ENCODE data around the gene ITIH4.

DNA sequence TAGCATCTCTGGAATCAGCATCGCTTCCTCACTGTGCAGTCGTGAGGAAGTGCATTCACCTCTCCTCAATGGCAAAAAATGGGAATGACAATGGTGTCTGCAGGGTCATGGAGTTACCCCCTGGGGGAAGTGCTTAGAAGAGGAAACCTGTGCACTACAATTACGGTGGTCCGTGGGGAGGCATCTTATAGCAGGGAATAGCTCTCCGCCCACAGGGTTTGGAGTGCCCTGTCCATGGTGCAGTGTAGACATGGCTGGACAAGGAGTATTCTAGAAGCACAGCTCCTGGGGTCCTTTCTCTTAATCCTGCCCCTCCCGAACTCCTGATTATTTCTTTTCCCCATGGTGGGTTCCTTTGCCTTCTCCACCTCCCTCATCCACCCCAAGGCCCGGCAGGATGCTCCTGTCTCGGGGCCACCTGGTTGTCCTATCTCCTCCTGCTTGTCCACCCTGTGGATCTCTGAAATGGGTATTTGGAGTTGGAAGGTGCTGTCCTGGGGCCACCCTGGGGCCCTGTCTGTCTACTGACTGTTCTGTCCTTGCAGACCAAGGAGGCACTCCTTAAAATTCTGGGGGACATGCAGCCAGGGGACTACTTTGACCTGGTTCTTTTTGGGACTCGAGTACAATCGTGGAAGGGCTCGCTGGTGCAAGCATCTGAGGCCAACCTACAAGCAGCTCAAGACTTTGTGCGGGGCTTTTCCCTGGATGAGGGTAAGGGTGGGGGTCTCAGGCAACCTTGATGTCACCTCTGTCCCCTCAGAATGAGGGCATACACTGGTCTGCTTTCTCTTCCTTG, 47.9 kb downstream of the ITIH4 start:
- TF ChIP-seq, protein P1, sequence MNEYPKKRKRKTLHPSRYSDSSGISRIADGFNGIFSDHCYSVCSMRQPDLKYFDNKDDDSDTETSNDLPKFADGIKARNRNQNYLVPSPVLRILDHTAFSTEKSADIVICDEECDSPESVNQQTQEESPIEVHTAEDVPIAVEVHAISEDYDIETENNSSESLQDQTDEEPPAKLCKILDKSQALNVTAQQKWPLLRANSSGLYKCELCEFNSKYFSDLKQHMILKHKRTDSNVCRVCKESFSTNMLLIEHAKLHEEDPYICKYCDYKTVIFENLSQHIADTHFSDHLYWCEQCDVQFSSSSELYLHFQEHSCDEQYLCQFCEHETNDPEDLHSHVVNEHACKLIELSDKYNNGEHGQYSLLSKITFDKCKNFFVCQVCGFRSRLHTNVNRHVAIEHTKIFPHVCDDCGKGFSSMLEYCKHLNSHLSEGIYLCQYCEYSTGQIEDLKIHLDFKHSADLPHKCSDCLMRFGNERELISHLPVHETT (CRISPR knock-in tag; conservative IDR thresholded peaks at IDR 0.05 in 1 of 2, IDR thresholded peaks at IDR 0.05 in 1 of 2), result no peak
- TF ChIP-seq, protein P2, sequence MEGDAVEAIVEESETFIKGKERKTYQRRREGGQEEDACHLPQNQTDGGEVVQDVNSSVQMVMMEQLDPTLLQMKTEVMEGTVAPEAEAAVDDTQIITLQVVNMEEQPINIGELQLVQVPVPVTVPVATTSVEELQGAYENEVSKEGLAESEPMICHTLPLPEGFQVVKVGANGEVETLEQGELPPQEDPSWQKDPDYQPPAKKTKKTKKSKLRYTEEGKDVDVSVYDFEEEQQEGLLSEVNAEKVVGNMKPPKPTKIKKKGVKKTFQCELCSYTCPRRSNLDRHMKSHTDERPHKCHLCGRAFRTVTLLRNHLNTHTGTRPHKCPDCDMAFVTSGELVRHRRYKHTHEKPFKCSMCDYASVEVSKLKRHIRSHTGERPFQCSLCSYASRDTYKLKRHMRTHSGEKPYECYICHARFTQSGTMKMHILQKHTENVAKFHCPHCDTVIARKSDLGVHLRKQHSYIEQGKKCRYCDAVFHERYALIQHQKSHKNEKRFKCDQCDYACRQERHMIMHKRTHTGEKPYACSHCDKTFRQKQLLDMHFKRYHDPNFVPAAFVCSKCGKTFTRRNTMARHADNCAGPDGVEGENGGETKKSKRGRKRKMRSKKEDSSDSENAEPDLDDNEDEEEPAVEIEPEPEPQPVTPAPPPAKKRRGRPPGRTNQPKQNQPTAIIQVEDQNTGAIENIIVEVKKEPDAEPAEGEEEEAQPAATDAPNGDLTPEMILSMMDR (IDR thresholded peaks at IDR 0.05 in 2 of 3, conservative IDR thresholded peaks at IDR 0.05 in 1 of 3; ENCODE audit: insufficient read depth in 2 of 3, low read depth in 1 of 3, low read length in 3 of 3), result no peak
- TF ChIP-seq RAD21 (CRISPR knock-in tag; conservative IDR thresholded peaks at IDR 0.05 in 1 of 2, IDR thresholded peaks at IDR 0.05 in 1 of 2) (no peak), NELFE (IDR thresholded peaks at IDR 0.05; ENCODE audit: insufficient read depth, insufficient read length) (no peak), POLR2AphosphoS5 (IDR thresholded peaks at IDR 0.05; ENCODE audit: control insufficient read depth, insufficient read depth, low read depth, low read length) (no peak), SMAD1 (IDR thresholded peaks at IDR 0.05; ENCODE audit: low read depth, low read length, partially characterized antibody) (no peak), RBM17 (IDR thresholded peaks at IDR 0.05; ENCODE audit: borderline replicate concordance, low read depth, low read length) (no peak)
- TF ChIP-seq, protein P3, sequence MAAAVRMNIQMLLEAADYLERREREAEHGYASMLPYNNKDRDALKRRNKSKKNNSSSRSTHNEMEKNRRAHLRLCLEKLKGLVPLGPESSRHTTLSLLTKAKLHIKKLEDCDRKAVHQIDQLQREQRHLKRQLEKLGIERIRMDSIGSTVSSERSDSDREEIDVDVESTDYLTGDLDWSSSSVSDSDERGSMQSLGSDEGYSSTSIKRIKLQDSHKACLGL (CRISPR knock-in tag; IDR thresholded peaks at IDR 0.05; ENCODE audit: borderline replicate concordance, poor library complexity, severe bottlenecking), result no peak
- TF ChIP-seq, protein P4, sequence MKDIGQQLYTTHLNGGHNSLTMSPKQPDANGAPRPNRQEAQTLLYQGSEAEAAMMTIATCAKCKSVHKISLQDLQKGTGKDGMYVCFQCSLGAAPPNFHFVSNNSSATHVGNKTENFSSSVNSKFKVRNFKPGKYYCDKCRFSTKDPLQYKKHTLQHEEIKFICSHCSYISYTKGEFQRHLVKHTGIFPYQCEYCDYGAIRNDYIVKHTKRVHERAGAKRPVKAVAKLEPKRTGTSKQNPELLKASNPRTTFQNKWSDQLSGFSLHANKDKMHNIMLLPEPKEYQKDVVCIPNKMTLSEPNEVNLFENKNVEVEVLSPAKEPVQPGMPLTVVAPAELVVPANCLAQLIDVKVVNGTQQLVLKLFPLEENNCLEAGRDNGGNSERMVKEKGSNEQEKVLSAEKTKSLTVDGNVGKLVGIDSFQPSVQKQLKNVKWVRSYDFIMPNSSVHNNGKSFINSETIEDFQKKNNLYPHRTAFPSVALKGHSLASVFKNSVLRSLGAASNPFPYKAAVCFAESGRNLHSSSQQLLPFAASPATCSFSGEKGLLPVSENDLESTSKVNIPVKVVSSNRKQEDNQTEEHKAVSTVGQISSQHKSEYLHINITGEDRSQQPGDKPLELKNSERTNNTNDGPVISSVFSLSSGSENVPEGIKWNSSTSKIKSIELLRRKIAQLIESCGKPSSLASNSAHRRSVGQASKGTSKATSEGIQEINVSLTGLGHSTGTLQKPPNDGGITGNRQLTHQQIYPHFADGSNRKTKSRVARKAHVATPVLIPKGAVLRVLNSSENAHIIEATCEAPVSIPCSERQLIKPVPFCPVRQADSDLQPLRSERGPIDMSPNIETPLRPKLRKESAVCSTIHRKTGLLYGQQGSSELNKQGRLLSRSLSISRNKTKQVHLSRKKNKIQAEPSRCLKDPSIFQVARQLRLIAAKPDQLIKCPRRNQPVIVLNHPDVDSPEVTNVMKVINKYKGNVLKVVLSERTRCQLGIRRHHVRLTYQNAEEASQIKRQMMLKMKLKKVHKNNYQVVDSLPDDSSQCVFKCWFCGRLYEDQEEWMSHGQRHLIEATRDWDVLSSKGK (CRISPR knock-in tag; IDR thresholded peaks at IDR 0.05), result no peak
- TF ChIP-seq, protein P5, sequence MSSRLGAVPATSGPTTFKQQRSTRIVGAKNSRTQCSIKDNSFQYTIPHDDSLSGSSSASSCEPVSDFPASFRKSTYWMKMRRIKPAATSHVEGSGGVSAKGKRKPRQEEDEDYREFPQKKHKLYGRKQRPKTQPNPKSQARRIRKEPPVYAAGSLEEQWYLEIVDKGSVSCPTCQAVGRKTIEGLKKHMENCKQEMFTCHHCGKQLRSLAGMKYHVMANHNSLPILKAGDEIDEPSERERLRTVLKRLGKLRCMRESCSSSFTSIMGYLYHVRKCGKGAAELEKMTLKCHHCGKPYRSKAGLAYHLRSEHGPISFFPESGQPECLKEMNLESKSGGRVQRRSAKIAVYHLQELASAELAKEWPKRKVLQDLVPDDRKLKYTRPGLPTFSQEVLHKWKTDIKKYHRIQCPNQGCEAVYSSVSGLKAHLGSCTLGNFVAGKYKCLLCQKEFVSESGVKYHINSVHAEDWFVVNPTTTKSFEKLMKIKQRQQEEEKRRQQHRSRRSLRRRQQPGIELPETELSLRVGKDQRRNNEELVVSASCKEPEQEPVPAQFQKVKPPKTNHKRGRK (tag; IDR thresholded peaks at IDR 0.05), result no peak

Data from K562 (cell line).